Skin of body (tissue), 2 donors: Measurements from ENCODE around the gene C16orf89. TPM values are rescaled to one million over a fixed set of nuclear protein-coding genes. Genes with fewer than 3 reads are reported as not detected.
A peak's percentile ranks its signal among the peaks of the same experiment; 100 is the strongest.
"Not testable (repeated sequence)": the region's sequence is repeated elsewhere in the genome, so short reads cannot be mapped to it uniquely, and the experiment has no call there.

Experiments used
- DNase-seq: peaks from one replicate; lab custom pipeline; 2025; lab: John Stamatoyannopoulos, UW
- total RNA-seq: library from RNA; depleted of rRNA; stranded (reverse); fragments of >200 nt; gene quantifications from one replicate; pipeline ENCODE4 v1.2.3, GENCODE V29; 2014

C16orf89 gene
- total RNA-seq: 2.0 TPM

GRCh38 chr16:5065813-5066212, at the start of gene C16orf89:
Gene C16orf89 (minus strand): TSS chr16:5065956. CDS start chr16:5065908, 48 bp downstream.
- no peak for DNase-seq

GRCh38 chr16:5110933-5111332, 45.2 kb upstream of the C16orf89 start:
- DNase-seq: not testable (repeated sequence)

- no peak for DNase-seq
Observed at GRCh38 chr16:5108505-5109158, 42.9 kb upstream of the C16orf89 start.

GRCh38 chr16:5105039-5105438, 39.3 kb upstream of the C16orf89 start:
- not testable (repeated sequence) for DNase-seq

GRCh38 chr16:5103296-5104032, 37.7 kb upstream of the C16orf89 start:
- not testable (repeated sequence) for DNase-seq

- DNase-seq: not testable (repeated sequence)
Observed at GRCh38 chr16:5099174-5099573, 33.4 kb upstream of the C16orf89 start.

GRCh38 chr16:5098221-5099159, 32.7 kb upstream of the C16orf89 start:
- not testable (repeated sequence) for DNase-seq

GRCh38 chr16:5097470-5098220, 31.9 kb upstream of the C16orf89 start, which contains the start of gene EEF2KMT:
Gene EEF2KMT (minus strand): TSS chr16:5097795. CDS start chr16:5097739, 56 bp downstream.
- DNase-seq: peak; percentile 100

- not testable (repeated sequence) for DNase-seq
Observed at GRCh38 chr16:5097061-5097469, 31.3 kb upstream of the C16orf89 start.

- DNase-seq: not testable (repeated sequence)
Observed at GRCh38 chr16:5096437-5097060, 30.8 kb upstream of the C16orf89 start.

- not testable (repeated sequence) for DNase-seq
Observed at GRCh38 chr16:5095145-5095830, 29.5 kb upstream of the C16orf89 start.

GRCh38 chr16:5093746-5094145, 28.0 kb upstream of the C16orf89 start:
- not testable (repeated sequence) for DNase-seq

- not testable (repeated sequence) for DNase-seq
Observed at GRCh38 chr16:5093081-5093480, 27.3 kb upstream of the C16orf89 start.

GRCh38 chr16:5090592-5090991, 24.8 kb upstream of the C16orf89 start:
- not testable (repeated sequence) for DNase-seq

GRCh38 chr16:5089911-5090555, 24.3 kb upstream of the C16orf89 start:
- not testable (repeated sequence) for DNase-seq

- not testable (repeated sequence) for DNase-seq
Observed at GRCh38 chr16:5088936-5089335, 23.2 kb upstream of the C16orf89 start.

GRCh38 chr16:5088086-5088790, 22.5 kb upstream of the C16orf89 start:
- DNase-seq: not testable (repeated sequence)

GRCh38 chr16:5085716-5086115, 20.0 kb upstream of the C16orf89 start:
- DNase-seq: not testable (repeated sequence)
